ENCODE data around the gene CTCFL.

Gene CTCFL, protein sequence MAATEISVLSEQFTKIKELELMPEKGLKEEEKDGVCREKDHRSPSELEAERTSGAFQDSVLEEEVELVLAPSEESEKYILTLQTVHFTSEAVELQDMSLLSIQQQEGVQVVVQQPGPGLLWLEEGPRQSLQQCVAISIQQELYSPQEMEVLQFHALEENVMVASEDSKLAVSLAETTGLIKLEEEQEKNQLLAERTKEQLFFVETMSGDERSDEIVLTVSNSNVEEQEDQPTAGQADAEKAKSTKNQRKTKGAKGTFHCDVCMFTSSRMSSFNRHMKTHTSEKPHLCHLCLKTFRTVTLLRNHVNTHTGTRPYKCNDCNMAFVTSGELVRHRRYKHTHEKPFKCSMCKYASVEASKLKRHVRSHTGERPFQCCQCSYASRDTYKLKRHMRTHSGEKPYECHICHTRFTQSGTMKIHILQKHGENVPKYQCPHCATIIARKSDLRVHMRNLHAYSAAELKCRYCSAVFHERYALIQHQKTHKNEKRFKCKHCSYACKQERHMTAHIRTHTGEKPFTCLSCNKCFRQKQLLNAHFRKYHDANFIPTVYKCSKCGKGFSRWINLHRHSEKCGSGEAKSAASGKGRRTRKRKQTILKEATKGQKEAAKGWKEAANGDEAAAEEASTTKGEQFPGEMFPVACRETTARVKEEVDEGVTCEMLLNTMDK

DNA sequence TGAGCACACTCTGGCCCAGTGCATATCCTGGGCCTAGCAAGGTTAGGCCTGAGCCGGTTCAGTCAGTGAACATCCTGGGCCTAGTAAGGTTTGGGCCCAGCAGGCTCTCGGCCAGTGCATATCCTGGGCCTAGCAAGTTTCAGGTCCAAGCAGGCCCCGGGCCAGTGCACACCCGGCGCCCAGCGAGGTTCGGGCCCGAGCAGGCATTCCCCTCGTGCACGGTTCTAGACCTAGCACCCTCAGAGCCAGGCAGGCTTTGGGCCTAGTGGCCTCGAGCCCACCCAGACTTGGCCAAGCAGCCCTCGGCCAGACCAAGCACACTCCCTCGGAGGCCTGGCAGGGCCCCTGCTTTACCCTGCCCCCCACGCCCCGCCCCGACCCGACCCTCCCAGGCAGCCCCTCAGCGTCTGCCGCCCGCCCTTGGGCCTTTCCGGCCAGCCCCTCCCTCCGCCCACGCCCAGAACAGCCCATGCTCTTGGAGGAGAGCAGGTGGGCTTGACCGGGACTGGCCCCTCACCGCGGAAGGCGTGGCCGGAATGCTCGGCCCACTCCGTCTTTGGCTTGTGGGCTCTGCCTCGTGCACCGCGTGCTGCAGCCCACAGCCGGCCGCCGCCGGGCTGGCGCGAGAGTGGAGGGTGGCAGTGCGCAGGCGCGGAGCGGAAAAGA is at the start of gene CTCFL:
CTCFL (minus strand) TSS at position 630 of the 666 bp plus-strand sequence. CDS start 935 bp downstream, outside the sequence.
- no peak for DNase-seq

DNA sequence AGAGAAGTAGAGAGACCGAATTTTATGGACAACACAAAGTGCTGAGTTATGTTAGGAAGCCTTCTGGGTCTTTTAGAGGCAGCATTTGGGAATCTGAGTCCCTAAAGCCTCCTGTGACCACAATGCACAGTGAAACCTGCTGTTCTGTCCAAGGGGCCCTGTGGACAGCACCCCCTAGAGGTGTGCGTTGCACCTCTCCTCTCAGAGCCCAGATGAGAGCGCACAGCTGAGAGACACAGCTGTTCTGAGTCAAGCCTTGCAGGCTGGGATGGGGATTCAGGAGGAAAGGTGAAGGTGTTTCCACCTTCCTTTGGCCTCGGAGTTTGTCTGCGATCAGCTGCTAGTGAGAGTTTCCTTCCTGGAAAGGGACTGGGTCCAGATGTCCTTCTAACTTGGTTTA is 49.0 kb upstream of the CTCFL start:
- no peak for DNase-seq

- DNase-seq = no peak
Measured at GRCh38 chr20:57573242-57573641, 48.3 kb upstream of the CTCFL start.

DNA sequence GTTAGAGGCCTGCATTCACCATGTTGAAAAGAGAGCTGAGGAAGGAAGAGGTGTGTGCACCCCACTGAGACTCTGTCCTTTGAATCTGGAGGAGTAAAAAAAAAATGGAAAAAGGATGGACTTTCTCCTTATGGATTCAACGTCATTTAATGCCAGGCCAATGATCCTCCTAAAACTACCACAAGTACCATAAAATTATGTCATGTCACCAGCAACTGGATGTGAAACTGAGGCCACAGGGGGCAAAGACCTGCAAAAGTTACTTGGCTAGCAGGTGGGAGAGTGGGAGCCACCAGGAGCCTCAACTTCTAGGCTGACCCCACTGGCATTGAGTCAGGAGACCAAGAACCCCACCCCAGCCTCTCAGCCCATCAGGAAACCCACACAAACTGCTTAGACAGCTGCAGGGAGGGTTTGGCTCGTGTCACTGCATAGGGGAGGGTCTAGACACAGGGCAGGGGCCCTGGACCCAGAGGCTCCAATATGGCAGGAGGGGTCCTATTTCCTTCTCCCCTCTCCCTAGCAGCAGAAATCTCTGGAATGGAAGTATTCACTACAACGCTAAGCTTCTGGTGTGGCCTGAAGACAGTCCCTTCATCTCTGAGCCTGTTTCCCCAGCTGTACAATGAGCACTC is 47.0 kb upstream of the CTCFL start:
- DNase-seq = no peak

- DNase-seq = no peak
Measured at GRCh38 chr20:57570920-57571319, 46.0 kb upstream of the CTCFL start.

DNA sequence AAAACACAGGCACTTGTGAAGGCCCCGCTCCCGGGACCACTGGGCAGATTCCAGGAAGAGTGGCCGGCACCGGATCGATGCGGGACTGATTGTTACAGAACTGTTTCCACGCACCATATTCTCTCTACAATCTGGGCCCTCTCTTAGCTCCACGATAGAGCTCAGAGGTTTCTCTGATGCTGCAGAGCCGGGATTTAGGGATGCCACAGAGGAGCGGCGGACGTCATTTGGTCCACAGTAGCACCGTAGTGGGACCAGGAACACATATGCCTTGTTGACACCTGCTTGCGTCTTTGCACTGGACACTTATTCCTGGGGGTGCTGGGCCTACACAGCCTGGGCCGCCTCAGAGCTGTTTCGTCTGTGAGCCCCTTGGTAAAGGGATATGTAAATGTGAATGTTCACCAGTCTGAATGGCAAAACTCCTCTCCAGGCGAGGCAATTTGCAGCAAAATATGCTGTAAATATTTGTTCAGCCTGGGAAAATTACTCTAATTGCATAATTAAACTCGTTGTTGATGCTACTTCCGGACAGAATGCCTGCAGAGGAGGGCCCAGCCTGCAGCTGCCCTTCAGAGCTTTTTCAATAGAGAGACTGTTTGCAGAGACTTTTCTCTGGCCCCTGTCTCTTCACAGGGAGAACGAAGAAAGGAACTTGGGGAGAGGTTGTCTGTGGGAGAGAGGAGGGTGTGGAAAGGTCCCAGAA is 45.4 kb upstream of the CTCFL start:
- DNase-seq = no peak

GRCh38 chr20:57568960-57569359 is 44.0 kb upstream of the CTCFL start:
- DNase-seq = no peak

DNA sequence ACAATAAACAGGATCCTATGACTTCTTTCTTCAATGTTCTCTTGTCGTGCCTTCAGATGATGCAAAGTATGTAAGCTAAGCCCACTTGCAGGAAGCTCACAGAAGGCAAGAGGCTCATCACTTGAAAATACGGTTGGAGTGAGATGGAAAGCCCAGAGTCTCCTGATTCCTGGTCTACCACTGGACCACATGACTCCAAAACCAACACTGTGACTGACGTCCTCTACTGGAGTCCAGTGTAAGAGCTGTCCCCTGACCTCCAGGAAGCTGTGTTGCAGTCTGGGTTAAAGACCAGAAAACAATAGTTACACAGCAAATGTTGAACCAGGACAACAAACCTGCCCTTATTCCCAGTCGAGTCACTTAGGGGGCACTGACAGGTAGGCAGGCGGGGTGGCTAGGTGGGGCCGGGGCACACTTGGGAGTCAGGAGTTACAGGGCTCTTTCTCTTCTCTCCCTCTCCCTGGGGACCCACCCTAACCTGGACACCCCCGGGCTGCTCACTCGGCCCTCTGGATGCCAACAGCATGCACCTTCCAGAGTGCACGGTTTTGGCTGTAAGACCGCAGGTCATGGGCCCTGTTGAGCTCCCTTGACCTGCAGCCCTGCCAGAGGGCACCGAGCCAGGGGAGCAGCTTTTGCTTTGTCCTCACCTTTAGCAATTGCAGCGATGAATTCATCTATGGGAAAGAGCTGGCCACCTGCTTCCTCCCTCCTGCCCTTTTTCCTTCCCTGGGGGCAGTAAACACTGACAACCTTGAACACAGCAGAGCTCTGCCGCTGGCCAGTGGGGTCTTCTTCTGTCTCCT is 43.4 kb upstream of the CTCFL start:
- DNase-seq = no peak

- DNase-seq = no peak
Measured at GRCh38 chr20:57567471-57568079, 42.6 kb upstream of the CTCFL start.

DNA sequence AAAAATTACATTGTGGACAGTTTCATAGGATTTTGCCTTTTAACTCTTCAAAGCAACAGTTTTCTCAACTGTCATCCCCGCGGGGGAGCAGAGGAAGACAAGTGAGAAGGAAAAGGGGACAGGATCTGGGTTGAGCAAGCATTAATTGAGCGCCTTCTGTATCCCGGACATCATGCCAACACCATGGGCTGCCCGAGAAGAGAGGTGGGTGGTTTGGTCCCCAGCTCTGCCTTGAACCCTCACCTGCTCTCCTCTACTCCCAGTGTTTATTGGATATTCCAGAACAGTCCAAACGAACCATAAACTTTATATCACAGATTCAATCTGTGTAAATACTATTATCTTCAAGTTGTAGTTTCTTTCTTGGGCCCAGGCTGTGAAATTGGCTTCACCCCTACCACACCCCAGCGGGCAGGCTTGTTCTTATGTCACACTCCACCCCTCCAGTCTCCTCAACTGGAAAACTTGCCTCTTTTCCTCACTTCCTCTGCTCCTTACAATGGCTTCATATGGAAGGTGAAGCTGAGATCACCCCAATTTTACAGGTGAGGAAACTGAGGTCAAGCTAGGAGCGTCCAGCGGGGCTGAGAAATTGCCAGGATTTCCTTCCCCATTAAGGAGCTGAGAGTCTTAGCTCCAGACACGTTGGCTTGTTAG is 42.0 kb upstream of the CTCFL start:
- no peak for DNase-seq

DNA sequence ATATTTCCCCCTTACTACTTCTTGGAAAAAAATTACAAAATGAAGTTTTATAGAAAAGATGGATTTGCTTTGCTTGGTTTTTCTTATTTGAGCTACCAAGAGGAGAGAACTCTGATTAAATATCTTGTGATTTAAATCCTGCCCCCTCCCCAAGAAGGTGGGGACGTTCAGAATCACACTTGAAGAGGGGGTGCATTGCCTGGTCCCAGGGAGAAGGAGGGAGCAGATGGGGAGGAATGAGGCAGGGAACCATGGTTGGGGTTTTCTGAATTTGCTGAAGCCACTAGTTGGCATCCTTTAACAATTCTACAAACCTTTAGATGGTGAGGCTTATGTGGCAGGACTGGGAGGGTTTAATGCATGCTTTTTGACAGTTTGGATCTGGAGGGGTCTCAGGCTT is 41.5 kb upstream of the CTCFL start:
- DNase-seq = no peak

GRCh38 chr20:57564951-57565642 is 40.2 kb upstream of the CTCFL start:
- DNase-seq = no peak

GRCh38 chr20:57564180-57564802 is 39.4 kb upstream of the CTCFL start:
- no peak for DNase-seq

DNA sequence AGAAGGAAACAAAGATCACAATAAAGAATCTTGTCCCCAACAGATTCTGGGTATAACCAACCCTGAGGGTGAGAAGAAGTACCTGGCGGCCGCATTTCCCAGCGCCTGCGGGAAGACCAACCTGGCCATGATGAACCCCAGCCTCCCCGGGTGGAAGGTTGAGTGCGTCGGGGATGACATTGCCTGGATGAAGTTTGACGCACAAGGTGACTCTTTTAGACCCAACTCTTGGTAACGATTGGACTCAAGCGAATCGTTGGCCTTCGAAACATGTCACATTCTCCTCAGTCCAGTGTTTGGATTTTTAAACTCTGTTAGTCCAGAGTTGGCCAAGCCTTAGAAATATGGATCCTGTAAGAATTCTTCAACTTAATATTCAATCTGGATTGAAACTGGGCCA is 38.6 kb upstream of the CTCFL start:
- DNase-seq = no peak

DNA sequence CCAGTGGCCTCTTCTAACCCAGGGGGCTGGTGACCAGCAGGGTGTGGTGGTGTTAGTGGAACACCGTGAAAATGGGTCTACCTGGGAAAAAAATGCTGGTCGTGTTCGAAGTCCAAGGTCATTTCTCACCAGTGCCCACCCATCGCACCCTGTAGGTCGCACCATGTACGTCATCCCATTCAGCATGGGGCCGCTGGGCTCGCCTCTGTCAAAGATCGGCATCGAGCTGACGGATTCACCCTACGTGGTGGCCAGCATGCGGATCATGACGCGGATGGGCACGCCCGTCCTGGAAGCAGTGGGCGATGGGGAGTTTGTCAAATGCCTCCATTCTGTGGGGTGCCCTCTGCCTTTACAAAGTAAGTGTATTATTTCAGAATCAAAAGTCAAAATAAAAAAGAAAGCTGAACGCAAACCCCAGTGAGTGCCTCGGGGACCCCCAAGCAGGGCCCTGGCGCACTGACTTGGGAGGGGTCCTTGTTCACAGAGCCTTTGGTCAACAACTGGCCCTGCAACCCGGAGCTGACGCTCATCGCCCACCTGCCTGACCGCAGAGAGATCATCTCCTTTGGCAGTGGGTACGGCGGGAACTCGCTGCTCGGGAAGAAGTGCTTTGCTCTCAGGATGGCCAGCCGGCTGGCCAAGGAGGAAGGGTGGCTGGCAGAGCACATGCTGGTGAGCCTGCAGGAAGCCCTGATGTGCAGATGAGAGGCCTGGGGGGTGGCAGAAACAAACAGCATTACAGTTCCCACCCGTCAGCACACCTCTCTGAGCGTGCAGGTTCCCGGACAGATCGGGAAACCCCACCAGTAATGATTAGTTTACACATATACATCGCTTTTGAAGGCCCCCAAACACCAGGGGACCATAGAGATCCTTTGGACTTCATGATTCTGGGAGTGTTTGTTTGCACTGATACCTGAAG is 37.9 kb upstream of the CTCFL start:
- DNase-seq = no peak

DNA sequence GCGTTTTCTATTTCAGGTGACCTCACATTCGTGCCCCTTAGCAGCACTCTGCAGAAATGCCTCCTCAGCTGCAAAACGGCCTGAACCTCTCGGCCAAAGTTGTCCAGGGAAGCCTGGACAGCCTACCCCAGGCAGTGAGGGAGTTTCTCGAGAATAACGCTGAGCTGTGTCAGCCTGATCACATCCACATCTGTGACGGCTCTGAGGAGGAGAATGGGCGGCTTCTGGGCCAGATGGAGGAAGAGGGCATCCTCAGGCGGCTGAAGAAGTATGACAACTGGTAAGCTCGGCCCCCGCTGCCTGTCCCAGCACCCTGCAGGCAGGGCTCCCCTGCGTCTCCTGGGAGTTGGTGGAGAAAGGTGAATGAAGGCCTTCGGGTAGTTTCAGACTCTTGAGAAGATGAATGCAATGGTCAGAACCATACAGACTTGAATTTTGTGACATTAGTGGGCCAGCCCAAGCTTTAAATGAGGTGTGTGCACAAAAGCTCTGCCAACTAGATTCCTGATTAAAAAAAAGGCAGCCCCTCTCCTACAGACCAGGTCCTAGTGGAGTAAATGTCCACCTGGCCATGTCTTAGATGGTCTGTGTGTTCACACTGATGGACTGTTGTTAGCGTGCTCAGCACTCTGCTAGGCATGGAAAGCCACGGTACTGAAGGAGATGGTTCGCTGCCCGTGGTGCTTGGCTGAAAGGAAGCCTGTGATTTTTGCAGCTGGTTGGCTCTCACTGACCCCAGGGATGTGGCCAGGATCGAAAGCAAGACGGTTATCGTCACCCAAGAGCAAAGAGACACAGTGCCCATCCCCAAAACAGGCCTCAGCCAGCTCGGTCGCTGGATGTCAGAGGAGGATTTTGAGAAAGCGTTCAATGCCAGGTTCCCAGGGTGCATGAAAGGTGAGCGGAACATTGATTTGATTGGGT is 36.7 kb upstream of the CTCFL start:
- no peak for DNase-seq

Data from right forelimb (tissue), 1 donor.